Thyroid gland (tissue), 4 donors: ENCODE results near the gene NXNL2.

Source experiments
- POLR2A ChIP-seq, 2 donors: fragments of 450-650 bp; IDR thresholded peaks; one replicate each; pipeline ENCODE4 v1.6.1; 2017; ENCODE audit warnings: antibody characterized with exemption in 2 of 2, mild to moderate bottlenecking in 2 of 2, moderate library complexity in 1 of 2
- TF ChIP-seq, protein P1 (sequence below), 6 experiments: fragments of 200-600 bp in 3 of 6; fragments of 450-650 bp in 3 of 6; sonication (generic) in 3 of 6; IDR thresholded peaks; one replicate each; pipeline ENCODE4 v1.5.1; 2016 to 2019; ENCODE audit warnings: antibody characterized with exemption in 6 of 6, mild to moderate bottlenecking in 2 of 6, inconsistent platforms in 1 of 6, moderate library complexity in 1 of 6

DNA sequence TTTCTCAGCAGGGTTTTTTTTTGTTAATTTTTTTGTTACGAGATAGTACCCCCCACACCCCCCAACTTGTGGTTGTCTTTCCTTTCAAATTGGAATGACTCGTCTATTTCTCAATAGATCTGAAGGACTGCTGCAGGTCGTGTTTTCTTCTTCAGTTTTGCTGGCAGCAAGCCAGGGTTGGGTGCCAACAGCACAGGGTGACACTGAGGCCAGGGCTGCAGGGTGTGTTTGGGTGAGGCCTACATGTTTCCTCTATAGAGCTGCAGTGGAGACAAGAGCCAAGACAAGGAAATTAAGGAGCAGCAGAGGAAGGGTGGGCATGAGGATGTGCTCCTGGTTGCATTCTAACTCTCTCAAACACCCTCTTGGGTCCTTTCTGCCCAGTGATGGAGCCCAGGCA, 52.2 kb downstream of the NXNL2 start:
- TF ChIP-seq, protein P1, sequence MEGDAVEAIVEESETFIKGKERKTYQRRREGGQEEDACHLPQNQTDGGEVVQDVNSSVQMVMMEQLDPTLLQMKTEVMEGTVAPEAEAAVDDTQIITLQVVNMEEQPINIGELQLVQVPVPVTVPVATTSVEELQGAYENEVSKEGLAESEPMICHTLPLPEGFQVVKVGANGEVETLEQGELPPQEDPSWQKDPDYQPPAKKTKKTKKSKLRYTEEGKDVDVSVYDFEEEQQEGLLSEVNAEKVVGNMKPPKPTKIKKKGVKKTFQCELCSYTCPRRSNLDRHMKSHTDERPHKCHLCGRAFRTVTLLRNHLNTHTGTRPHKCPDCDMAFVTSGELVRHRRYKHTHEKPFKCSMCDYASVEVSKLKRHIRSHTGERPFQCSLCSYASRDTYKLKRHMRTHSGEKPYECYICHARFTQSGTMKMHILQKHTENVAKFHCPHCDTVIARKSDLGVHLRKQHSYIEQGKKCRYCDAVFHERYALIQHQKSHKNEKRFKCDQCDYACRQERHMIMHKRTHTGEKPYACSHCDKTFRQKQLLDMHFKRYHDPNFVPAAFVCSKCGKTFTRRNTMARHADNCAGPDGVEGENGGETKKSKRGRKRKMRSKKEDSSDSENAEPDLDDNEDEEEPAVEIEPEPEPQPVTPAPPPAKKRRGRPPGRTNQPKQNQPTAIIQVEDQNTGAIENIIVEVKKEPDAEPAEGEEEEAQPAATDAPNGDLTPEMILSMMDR (IDR thresholded peaks at IDR 0.05), result no peak
- no peak for TF ChIP-seq POLR2A (IDR thresholded peaks at IDR 0.05)
